Stimulated activated naive CD8-positive, alpha-beta T cell treated with anti-CD3 and anti-CD28 coated beads, Interleukin-15, Interleukin-2, amounts not matched to agents 100 U/mL and 50 U/mL, for 24 hours (primary cell): ENCODE measurements around the gene PIGZ.
"Not testable (repeated sequence)": the region's sequence is repeated elsewhere in the genome, so short reads cannot be mapped to it uniquely, and the experiment has no call there.

ENCODE experiments used
- ATAC-seq: fragments of 150-1000 bp; cut with Tn5 transposase; one replicate; pipeline ENCODE4 v1.10.0; 2021
- DNase-seq: peaks from one replicate; pipeline ENCODE4 v3.0.0; 2021

Gene PIGZ

GRCh38 chr3:196949750-196950149 lies 18.9 kb downstream of the PIGZ start:
- no peak for DNase-seq
- no peak for ATAC-seq

DNA sequence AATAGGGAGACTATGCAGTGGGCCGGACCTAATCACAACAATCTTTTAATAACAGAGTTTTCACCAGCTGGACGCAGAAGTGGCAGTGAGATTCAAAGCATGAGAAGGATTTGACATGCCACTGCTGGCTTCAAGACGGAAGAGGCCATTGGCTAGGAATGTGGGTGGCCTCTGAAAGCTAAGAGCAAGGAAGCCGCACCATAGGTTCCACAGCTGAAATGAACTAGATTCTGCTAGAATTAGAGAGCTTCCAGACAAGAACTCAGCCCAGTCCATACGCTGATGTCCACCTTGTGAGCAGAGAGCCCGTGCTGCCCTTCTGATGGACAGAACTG lies 19.4 kb downstream of the PIGZ start:
- no peak for ATAC-seq

GRCh38 chr3:196948442-196949284 lies 20.0 kb downstream of the PIGZ start:
- no peak for DNase-seq
- ATAC-seq: peak; percentile 23

More for the DNA sequence above, 19.4 kb downstream of the PIGZ start:
- no peak for DNase-seq

GRCh38 chr3:196947860-196948441 lies 20.7 kb downstream of the PIGZ start:
- no peak for DNase-seq
- ATAC-seq: no peak

DNA sequence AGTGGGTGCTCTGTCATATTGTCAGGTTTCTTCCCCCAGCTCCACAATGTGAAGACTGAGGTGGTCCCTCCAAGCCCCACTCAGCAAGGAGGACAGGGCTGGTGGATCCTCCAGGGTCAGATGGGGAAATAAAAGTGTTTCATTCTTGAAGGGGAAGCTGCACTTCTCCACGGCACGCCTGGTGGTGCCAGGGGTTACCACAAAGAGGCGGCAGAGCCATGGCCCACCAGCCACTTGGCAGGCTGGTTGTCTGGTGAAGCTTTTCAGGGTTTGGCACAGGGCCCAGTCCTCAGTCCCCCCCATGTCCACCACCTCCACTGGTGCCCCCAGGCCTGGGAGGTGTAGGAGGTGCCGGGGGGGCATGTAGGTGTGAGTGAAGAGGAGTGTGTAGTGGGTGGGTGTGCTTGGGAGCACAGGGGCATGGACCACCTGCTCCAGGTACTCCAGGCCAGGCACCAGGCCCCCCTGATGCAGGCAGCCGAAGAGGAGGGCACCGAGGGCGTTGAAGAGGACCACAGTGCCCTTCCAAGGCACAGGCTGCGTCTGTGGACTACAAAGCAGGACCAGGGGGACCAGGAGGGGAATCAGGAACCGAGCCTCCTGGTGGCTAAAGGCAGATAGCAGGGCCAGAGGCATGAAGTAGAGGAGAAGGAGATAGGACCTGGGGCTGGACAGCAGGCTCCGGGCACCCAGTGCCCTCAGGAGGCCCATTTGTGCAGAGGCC lies 21.3 kb downstream of the PIGZ start:
- ATAC-seq: no peak

GRCh38 chr3:196944037-196944790 lies 24.4 kb downstream of the PIGZ start:
- DNase-seq, ATAC-seq: not testable (repeated sequence)

More for the DNA sequence above, 21.3 kb downstream of the PIGZ start:
- no peak for DNase-seq

DNA sequence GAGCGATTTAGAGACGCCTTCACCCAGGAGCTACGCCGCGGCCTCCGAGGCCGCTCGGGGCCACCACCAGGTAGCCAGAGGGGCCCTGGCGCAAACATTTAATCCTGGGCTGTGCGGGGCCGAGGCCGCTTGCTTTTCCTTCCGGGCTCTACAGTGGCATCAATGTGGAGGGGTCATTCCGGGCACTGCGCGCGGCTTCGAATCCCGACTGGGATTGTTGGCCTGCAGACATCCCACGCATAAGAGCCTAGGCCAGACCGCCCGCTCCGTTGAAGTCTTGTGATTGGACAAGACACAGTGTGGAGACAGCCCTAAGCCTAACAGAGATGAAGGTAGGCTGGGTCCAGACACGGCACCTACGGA lies 25.7 kb downstream of the PIGZ start:
- ATAC-seq (peak; percentile 3), DNase-seq (peak; percentile 28)

DNA sequence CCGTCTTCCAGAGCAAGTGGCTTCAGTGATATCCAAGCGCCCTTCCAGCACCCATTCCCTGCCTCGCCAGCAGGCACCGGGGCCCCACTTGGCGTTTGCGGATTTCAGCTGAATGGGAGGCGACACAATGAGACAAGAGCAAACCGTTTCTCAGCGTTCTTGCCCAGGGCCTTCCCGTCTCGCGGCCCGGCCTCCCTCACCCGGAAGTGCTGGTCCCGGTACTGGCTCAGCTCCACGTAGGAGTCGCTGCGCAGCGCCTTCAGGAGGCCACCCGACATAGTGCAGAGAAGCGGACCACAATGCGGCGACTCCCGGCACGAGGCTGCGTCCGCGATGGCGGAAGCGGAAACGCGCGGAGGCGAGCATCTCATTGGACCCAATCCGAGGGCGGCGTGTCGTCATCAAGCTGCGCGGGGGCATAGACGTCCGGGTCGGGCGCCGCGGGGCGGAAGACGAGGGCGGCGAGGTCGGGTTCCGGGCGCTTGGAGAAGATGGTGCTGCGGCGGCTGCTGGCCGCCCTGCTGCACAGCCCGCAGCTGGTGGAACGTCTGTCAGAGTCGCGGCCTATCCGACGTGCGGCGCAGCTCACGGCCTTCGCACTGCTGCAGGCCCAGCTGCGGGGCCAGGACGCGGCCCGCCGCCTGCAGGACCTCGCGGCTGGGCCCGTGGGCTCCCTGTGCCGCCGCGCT lies 26.3 kb downstream of the PIGZ start, which contains the start of gene NCBP2:
Gene NCBP2 (minus strand): TSS at position 303 of the 689 bp plus-strand sequence. CDS start 25 bp downstream, at position 278.
- peak; percentile 94 for ATAC-seq
- DNase-seq: peak; percentile 100

DNA sequence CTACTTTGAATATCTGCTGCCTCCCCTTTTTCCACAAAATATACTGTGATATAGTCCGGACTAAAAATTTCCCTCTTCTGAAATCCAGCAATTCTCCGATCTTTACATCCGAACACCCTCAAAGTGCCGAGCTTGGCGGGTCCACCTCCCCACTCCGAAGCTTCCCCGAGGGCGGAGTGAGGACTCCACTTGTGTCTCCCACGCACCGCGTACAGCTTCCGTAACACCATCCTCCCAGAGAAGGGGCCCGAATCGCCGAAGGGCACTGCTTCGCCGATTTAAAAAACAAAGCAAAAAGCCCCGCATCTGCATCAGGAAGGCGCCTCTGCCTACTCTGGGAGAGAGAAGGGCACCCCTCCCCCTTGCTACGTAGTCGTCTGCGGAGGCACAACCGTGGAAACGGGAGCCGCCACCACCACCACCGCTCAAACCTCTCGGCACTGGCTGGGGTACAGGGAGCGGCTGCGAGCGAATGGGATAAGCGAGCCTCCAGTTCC lies 26.9 kb downstream of the PIGZ start:
- DNase-seq (peak; percentile 73), ATAC-seq (peak; percentile 54)

- DNase-seq (no peak), ATAC-seq (no peak)
Measured at GRCh38 chr3:196938576-196938975, 30.1 kb downstream of the PIGZ start.

- no peak for ATAC-seq
- no peak for DNase-seq
Measured at GRCh38 chr3:196938124-196938523, 30.5 kb downstream of the PIGZ start.

DNA sequence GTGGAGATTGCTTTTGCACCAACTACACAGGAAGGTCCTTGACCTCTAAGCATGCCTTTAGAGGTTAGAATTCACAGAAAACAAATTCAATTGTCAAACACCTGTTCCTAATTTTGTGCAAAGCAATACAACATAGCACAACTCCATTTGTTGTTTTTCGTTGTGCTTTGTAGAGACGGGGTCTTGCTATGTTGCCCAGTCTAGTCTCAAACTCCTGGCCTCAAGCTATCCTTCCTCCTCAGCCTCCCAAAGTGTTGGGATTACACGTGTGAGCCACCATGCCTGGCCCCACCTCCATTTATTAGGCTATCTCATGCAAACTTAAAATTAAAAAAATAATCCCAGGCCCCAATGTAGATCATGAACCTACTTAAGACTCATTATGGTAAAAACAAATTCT lies 32.3 kb downstream of the PIGZ start:
- ATAC-seq (no peak), DNase-seq (no peak)

- ATAC-seq (no peak), DNase-seq (no peak)
Measured at GRCh38 chr3:196932600-196932999, 36.0 kb downstream of the PIGZ start.

- DNase-seq (no peak), ATAC-seq (no peak)
Measured at GRCh38 chr3:196931828-196932587, 36.6 kb downstream of the PIGZ start.

GRCh38 chr3:196931157-196931556 lies 37.5 kb downstream of the PIGZ start:
- DNase-seq (no peak), ATAC-seq (no peak)

- no peak for DNase-seq
- no peak for ATAC-seq
Measured at GRCh38 chr3:196927571-196928453, 40.8 kb downstream of the PIGZ start.

DNA sequence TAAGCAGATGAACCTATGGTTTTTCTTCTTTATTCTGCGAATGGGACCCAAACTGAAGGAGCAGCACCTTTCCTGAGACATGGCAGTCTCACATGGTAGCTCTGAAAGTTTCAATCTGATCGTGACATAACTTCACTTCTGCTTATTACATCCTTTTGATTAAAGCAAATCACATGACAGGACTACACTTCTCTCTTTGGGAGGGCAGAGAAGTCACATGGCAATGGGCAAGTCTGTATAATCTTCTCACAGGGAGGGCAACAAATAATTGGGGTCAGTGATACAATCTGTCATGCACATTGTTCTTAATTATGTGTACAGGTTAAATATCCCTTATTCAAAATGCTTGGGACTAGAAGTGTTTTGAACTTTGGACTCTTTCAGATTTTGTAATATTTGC lies 47.9 kb downstream of the PIGZ start:
- DNase-seq: no peak
- ATAC-seq: no peak

DNA sequence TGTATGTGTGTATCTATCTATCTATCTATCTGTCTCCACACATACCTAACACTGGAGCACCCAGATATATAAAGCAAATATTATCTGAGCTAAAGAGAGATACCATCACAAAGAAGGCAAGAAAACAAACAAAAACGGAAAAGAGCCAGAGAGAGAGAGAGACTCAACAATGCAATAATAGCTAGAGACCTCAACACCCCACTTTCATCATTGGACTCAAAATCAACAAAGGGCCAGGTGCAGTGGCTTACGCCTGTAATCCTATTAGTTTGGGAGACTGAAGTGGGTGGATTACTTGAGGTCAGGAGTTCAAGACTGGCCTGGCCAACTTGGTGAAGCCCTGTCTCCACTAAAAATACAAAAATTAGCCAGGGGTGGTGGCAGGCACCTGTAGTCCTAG lies 49.7 kb downstream of the PIGZ start:
- DNase-seq (no peak), ATAC-seq (no peak)

GRCh38 chr3:196916995-196917394 lies 51.6 kb downstream of the PIGZ start:
- ATAC-seq (no peak), DNase-seq (no peak)

GRCh38 chr3:196916221-196916620 lies 52.4 kb downstream of the PIGZ start:
- ATAC-seq: no peak
- DNase-seq: no peak
